GM19043 (cell line): Measurements from ENCODE around the gene EXOSC7.
"Not testable (repeated sequence)": the region's sequence is repeated elsewhere in the genome, so short reads cannot be mapped to it uniquely, and the experiment has no call there.

Experiments
- ATAC-seq: cut with Tn5 transposase; IDR thresholded peaks from one replicate; pipeline ENCODE4 v1.9.1; 2021; ENCODE audit warnings: low read depth; ENCODE audit not compliant: unreplicated experiment

EXOSC7 gene

DNA sequence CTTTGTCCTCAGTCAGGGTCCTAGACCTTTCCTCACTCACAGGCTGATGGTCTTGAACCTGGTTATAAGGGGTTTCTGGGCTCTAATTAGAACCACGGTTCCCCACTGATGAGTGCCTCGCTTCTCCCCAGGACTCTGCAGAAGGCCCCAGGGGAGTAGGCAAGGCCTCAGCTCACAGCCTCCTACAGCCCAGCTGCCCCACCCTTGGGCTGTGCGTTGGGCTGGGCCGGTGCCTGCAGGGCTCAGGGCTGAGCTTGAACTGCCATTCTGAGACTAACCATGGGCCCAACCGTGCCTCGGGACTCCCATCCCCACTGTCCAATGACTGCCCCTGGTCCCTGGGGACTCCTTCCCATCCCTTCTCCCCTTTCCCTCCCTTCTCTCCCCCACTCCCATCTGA lies 75.6 kb downstream of the EXOSC7 start:
- no peak for ATAC-seq

DNA sequence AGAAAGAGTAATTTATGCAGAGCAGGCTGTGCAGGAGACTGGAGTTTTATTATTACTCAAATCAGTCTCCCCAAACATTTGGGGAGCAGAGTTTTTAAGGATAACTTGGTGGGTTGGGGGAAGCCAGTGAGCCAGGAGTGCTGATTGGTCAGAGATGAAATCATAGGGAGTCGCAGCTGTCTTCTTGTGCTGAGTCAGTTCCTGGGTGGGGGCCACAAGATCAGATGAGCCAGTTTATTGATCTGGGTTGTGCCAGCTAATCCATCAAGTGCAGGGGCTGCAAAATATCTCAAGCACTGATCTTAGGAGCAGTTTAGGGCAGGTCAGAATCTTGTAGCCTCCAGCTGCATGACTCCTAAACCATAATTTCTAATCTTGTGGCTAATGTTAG lies 77.8 kb downstream of the EXOSC7 start:
- ATAC-seq = not testable (repeated sequence)

DNA sequence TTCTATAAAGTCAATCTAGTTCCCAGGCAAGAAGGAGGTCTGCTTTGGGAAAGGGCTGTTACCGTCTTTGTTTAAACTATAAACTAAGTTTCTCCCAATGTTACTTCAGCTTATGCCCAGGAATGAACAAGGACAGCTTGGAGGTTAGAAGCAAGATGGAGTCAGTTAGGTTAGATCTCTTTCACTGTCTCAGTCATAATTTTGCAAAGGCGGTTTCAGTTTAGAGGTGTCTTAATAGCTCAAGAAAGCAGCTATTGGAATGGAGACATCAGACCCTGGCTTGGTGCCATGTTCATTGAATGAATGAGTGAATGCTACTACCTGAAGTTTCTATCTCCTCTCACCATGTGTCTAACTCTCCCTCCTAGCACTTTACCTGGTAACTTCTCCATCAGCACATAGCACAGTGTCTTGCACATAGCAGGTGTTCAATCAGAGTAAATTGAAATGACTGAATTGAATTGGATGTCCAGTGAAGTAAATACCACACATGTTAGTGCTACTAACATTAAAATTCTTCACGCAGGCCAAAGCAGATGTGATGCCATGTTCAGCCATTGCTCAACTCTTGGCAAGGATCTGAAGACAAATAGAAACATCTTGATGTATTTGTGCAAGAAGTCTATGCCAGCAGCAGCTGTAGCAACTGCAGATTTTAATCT lies 78.3 kb downstream of the EXOSC7 start:
- ATAC-seq = no peak

DNA sequence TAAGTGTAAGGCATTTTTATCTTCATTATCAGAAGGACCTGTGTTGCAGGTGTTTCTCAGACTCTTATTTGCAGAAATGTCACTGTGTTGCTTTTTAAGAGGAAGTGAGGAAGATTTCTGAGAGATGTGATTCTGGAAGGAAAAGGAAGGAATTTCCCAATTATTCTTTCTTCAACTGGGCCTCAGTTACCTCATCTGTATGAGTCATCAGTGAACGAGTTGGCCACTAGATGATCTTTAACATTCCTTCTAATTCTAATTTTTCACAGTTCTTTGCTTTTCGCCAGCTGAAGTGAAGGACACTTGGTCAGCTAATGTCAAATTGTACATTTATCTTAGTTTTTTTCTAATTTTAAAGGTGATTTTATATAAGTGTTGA lies 79.0 kb downstream of the EXOSC7 start:
- no peak for ATAC-seq

DNA sequence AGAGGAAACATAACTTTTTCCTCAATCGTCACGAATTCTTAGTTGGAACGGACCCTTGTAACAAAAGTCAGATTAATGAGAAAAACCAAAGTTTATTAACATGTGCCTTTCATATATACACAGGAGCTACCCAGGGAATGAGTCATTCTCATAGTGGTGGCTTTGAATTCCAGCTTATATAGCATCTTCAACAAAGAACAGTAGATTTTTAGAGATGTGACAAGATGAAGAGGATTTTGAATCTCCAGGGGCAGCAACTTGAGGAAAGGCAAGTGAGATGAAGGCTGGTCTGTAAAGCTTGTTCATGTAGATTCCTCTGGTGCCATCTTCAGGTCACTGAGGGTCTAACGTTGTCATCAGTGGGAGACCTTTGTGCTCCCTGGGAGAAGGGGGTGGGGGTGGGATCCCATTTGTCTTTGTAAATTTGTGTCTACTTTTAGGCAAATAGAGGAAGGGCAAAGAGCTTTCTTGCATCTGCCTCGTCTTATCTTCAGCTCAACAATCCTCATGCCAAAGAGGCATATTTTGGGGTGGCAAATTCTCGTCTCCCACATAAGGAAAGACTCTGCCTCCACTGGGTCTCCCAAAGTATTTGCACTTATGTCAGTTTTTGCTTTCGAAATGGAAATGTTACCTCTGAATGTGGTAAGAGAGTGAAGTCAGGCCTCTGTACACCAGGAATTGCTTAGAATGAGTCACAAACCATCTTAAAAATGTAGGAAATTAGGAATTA lies 79.5 kb downstream of the EXOSC7 start:
- ATAC-seq = no peak

DNA sequence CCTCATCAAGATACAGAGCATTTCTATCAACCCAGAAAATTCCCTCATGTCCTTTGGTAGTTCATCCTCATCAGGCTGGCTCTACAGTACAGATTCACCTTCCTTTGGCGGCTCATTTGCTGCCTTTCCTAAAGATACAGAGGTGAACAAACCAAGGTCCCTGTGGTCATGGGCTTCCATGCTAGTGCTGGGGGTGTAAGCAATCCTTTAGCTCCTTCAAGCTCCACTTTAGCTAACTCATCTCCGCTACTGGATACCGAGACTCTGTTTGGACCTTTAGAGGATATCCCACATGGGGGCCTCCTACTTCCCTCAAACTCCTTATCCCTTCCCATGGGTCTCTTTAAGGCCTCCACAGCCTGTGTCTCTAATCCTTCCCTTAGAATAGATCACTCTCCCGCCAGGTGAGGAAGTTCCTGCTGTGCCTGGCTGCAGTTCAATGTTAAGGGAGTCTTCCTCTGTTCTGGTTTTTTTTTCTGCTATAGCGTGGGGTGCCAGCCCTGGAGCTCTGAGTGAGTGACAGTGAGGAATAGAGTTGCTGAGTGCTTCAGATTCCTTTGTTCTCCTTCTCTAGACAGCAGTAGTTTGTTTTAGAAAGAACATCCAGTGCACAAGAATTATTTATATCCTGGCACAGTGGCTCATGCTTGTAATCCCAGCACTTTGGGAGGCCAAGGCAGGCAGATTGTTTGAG lies 80.7 kb downstream of the EXOSC7 start:
- ATAC-seq = no peak

DNA sequence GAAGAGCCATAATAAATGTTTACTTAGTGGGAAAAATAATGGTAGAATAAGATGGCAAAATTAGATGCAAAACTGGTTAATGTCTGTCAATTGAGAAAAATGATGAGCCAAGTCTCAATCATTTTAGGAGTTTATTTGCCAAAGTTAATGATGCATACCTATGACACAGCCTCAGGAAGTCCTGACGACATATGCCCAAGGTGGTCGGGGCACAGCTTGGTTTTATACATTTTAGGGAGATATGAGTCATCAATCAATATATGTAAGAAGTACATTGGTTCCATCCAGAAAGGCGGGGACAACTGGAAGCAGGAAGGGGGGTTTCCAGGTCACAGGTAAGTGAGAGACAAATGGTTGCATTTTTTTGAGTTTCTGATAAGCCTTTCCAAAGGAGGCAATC lies 81.5 kb downstream of the EXOSC7 start:
- no peak for ATAC-seq

DNA sequence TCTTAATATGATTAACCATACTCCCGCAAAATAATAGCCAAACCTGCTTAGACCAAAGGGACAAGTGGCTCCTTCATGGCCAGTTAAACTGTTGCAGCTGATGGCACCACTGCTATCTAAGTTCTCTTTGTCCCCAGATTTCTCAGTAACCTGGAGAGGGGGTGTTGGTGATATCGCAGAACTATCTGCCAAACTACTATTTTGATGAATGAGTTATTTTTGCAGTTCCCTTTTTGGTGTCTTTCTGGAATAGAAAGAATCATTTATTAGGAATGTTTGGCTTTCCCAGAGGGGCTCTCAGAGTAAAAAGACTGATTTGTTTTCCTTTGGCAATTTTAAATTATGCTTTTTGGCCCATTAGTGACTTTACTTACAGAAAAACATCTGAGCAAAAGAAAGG lies 83.1 kb downstream of the EXOSC7 start:
- ATAC-seq = no peak

DNA sequence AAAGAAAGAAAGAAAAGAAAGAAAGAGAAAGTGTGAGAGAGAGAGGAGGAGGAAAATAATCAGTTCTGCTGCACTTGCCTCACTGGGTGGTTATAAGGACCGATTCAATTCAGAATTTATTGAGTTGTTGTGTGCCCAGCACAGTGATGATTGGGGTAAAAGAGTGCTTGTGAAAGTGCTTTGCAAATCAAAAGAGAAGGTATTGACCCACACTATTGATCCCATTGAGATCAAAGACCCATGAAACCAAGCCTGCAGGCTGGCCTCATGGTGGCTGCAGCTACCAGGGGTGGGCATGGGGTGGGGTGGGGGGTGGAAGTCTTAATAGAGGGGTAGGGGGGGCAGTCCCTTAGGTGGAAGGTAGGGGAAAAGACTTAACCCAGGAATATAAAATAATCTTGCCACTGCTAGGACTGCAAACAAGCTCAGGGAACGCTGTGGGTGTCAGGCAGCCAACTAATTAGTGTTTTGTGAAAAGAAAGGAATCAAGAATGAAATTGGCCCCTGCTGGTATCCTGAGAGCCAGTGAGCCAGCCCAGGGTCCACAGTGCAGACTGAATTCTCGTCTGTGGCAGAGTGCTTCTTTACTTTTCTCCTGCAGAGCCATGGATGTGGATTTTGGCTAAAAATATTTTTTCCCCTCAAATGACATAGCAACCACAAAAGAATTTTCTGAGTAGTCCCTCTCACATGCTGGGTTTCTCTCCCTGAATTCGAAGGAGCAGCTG lies 84.3 kb downstream of the EXOSC7 start:
- no peak for ATAC-seq
